ENCODE measurements around the gene KIF1A.
"Not testable (repeated sequence)": the region's sequence is repeated elsewhere in the genome, so short reads cannot be mapped to it uniquely, and the experiment has no call there.

The KIF1A gene

GRCh38 chr2:240675345-240675744 is 144.7 kb downstream of the KIF1A start:
- DNase-seq, result not testable (repeated sequence)

GRCh38 chr2:240674461-240675184 is 145.4 kb downstream of the KIF1A start:
- not testable (repeated sequence) for DNase-seq

- DNase-seq, result no peak
Measured at GRCh38 chr2:240672701-240673190, 147.3 kb downstream of the KIF1A start.

GRCh38 chr2:240672076-240672700 is 147.8 kb downstream of the KIF1A start:
- DNase-seq, result no peak

- DNase-seq, result no peak
Measured at GRCh38 chr2:240670950-240671349, 149.1 kb downstream of the KIF1A start.

- DNase-seq, result no peak
Measured at GRCh38 chr2:240670402-240670801, 149.6 kb downstream of the KIF1A start.

GRCh38 chr2:240664622-240665021 is 155.4 kb downstream of the KIF1A start:
- no peak for DNase-seq

Data from stimulated activated CD4-positive, alpha-beta T cell treated with anti-CD3 and anti-CD28 coated beads, Interleukin-12 subunit alpha, Interleukin-12 subunit beta, amount 100 ng/mL, for 4 hours (primary cell).